ENCODE results near the gene ACTG1.
A peak's percentile ranks its signal among the peaks of the same experiment; 100 is the strongest.

The ACTG1 gene

DNA sequence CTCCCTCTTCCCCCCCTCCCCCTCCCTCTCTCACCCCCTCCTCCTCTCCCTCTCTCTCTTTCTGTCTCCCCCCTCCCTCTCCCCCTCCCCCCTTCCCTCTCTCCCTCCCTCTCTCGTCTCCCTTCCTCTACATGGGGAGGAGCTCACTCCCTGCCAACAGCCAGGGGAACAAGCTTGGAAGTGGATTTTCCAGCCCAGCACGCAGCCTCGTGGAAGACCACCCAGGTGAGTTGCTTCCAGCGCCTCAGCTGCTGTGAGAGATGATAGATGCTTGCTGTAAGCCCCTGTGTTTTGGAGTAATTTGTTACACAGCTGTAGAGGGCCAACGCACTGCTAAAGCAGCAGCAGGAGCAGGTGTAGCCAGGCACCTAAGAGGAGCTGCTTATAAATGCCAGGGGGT, 20.8 kb downstream of the ACTG1 start:
- peak overlapping the region in 1 of 2 donors; percentile 56 for H3K4me3 ChIP-seq (ENCODE audit: low read length in 2 of 2)
- H2AFZ ChIP-seq (ENCODE audit: low read length) = no peak overlapping the region
- H2AK5ac ChIP-seq (ENCODE audit: low read depth, low read length) = peak overlapping the region; percentile 32
- peaks cover 20 to 31% of the 10 kb centered on the region in 2 donors for H3K4me1 ChIP-seq (ENCODE audit: control insufficient read depth in 2 of 2, insufficient read depth in 1 of 2, low read depth in 1 of 2, low read length in 2 of 2)
- H2BK15ac ChIP-seq (ENCODE audit: low read length) = no peak overlapping the region
- no peak overlapping the region for H3K27ac ChIP-seq (replicated peaks; ENCODE audit: low read length)
- H3K79me1 ChIP-seq (ENCODE audit: low read depth, low read length) = peaks cover 2% of the 10 kb centered on the region
- WGBS, 2 donors (ENCODE audit: extremely low coverage in 2 of 2, insufficient read length in 2 of 2, insufficient replicate concordance in 1 of 2) = no CpG with 5 or more reads among the region's 5 CpGs
- no peaks in the 10 kb centered on the region for H3K36me3 ChIP-seq (replicated peaks in 1 of 2; ENCODE audit: control insufficient read depth in 2 of 2, insufficient read depth in 2 of 2, low read length in 2 of 2)
- H3K4ac ChIP-seq (ENCODE audit: low read length) = no peak overlapping the region
- no peaks in the 10 kb centered on the region for H3K9me3 ChIP-seq (replicated peaks in 1 of 2; ENCODE audit: control insufficient read depth in 2 of 2, insufficient read depth in 1 of 2, low read depth in 1 of 2, low read length in 2 of 2)
- H3K14ac ChIP-seq (ENCODE audit: low read length) = no peak overlapping the region
- H3K9ac ChIP-seq (ENCODE audit: low read depth, low read length, poor library complexity) = no peak overlapping the region
- H3K4me2 ChIP-seq (ENCODE audit: insufficient read depth, low read length, poor library complexity, severe bottlenecking) = no peak overlapping the region
- no peak overlapping the region for H2BK12ac ChIP-seq (ENCODE audit: low read length)
- H2BK120ac ChIP-seq (ENCODE audit: low read depth, low read length) = no peak overlapping the region
- H3K27me3 ChIP-seq (ENCODE audit: control insufficient read depth in 3 of 3, insufficient read depth in 3 of 3, low read depth in 1 of 3, low read length in 3 of 3) = no peaks in the 10 kb centered on the region
- H2BK5ac ChIP-seq (ENCODE audit: low read length) = no peak overlapping the region
- H4K8ac ChIP-seq (ENCODE audit: low read depth, low read length) = no peak overlapping the region
- H3K18ac ChIP-seq (ENCODE audit: low read length) = no peak overlapping the region
- no peak overlapping the region for H3K23ac ChIP-seq (ENCODE audit: low read depth, low read length, poor library complexity)
- no peak overlapping the region for H4K91ac ChIP-seq (ENCODE audit: low read depth, low read length, poor library complexity)
- DNase-seq (ENCODE audit: low spot score) = no peak

DNA sequence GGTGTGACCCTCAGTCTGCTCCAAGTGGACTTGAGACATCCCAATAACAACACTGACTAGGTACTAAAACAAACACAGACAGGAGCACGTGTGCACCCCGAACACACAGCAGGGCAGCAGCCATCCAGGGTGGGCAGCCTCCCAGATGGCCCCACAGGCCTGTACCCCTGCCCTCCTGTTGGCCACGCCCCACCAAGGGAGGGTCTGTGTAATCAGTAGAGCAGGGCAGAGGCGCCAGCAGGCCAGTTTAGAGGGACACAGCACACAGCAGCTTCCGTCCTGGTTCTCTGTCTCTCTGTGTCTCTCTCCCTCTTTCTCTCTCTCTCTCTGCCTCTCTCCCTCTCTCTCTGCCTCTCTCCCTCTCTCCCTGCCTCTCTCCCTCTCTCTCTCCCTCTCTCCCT, 21.4 kb downstream of the ACTG1 start:
- no peaks in the 10 kb centered on the region for H3K36me3 ChIP-seq (replicated peaks in 1 of 2; ENCODE audit: control insufficient read depth in 2 of 2, insufficient read depth in 2 of 2, low read length in 2 of 2)
- no peak overlapping the region for H3K4me2 ChIP-seq (ENCODE audit: insufficient read depth, low read length, poor library complexity, severe bottlenecking)
- H2BK12ac ChIP-seq (ENCODE audit: low read length) = no peak overlapping the region
- H3K9me3 ChIP-seq (replicated peaks in 1 of 2; ENCODE audit: control insufficient read depth in 2 of 2, insufficient read depth in 1 of 2, low read depth in 1 of 2, low read length in 2 of 2) = no peaks in the 10 kb centered on the region
- no peak overlapping the region for H3K27ac ChIP-seq (replicated peaks; ENCODE audit: low read length)
- no peak overlapping the region for H3K9ac ChIP-seq (ENCODE audit: low read depth, low read length, poor library complexity)
- H3K4me3 ChIP-seq (ENCODE audit: low read length in 2 of 2) = no peak overlapping the region
- H2BK120ac ChIP-seq (ENCODE audit: low read depth, low read length) = no peak overlapping the region
- H3K4me1 ChIP-seq (ENCODE audit: control insufficient read depth in 2 of 2, insufficient read depth in 1 of 2, low read depth in 1 of 2, low read length in 2 of 2) = peaks cover 20 to 35% of the 10 kb centered on the region in 2 donors
- H3K23ac ChIP-seq (ENCODE audit: low read depth, low read length, poor library complexity) = no peak overlapping the region
- H4K8ac ChIP-seq (ENCODE audit: low read depth, low read length) = no peak overlapping the region
- peak overlapping the region; percentile 27 for H3K18ac ChIP-seq (ENCODE audit: low read length)
- peaks cover 0 to 2% (median 0%) of the 10 kb centered on the region in 3 experiments for H3K27me3 ChIP-seq (ENCODE audit: control insufficient read depth in 3 of 3, insufficient read depth in 3 of 3, low read depth in 1 of 3, low read length in 3 of 3)
- no peak overlapping the region for H4K91ac ChIP-seq (ENCODE audit: low read depth, low read length, poor library complexity)
- H3K14ac ChIP-seq (ENCODE audit: low read length) = no peak overlapping the region
- H2BK15ac ChIP-seq (ENCODE audit: low read length) = peak overlapping the region; percentile 20
- no peak overlapping the region for H3K4ac ChIP-seq (ENCODE audit: low read length)
- peaks cover 2% of the 10 kb centered on the region for H3K79me1 ChIP-seq (ENCODE audit: low read depth, low read length)
- no CpG with 5 or more reads among the region's 5 CpGs for WGBS, 2 donors (ENCODE audit: extremely low coverage in 2 of 2, insufficient read length in 2 of 2, insufficient replicate concordance in 1 of 2)
- no peak overlapping the region for H2AFZ ChIP-seq (ENCODE audit: low read length)
- peak overlapping the region; percentile 89 for H2AK5ac ChIP-seq (ENCODE audit: low read depth, low read length)
- no peak for DNase-seq (ENCODE audit: low spot score)
- H2BK5ac ChIP-seq (ENCODE audit: low read length) = no peak overlapping the region

DNA sequence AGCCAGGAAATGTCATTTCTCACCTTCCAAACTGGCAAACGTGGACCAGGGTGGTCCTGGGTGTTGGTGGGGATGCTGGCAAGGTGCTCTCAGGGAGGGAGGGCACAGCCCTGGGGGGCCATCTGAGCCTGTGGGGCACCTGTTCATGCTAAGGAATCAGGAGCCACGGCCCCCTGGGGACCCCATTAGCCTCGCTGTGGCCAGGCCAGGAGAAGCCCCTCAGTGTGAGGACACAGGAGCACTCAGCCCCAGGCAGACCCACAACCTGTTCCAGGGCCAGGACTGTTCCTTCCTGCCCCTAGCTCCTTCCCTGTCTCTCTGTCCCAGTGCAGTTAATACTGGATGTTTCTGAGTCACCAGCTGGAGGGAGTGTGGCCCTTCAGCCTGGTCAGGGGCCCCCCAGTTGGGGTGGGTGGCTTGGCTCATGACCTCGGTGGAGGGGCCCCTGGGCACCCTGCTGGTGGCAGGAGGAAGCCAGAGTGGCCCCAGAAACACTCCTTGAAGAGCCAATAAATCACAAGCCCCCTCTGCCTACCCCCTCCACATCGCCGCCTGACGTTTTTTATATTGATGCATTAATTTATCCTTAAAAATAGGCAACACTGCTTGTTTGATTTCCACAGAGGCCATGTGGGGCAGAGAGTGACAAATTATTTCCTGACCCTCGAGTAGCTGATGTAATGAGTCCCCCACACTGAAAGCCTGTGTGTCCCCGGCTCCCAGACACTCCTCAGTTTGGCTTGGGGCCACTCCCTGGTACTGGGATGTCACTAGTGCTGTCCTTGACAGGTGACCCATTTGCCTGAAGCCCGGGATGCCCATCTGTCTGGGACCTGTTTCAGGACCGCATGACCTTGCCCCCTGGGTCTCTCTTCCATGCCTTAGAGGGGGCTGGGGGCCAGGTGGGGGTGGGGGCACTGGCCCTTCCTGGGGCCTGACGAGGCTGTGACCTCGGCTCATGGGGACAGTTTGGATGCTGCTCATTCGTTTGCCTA, 22.3 kb downstream of the ACTG1 start:
- H2BK12ac ChIP-seq (ENCODE audit: low read length) = no peak overlapping the region
- H3K27ac ChIP-seq (replicated peaks; ENCODE audit: low read length) = no peak overlapping the region
- H4K91ac ChIP-seq (ENCODE audit: low read depth, low read length, poor library complexity) = peak overlapping the region; percentile 28
- no peak overlapping the region for H2BK120ac ChIP-seq (ENCODE audit: low read depth, low read length)
- peaks cover 0 to 2% (median 0%) of the 10 kb centered on the region in 3 experiments for H3K27me3 ChIP-seq (ENCODE audit: control insufficient read depth in 3 of 3, insufficient read depth in 3 of 3, low read depth in 1 of 3, low read length in 3 of 3)
- H2BK15ac ChIP-seq (ENCODE audit: low read length) = peak overlapping the region; percentile 18
- no CpG with 5 or more reads among the region's 14 CpGs for WGBS, 2 donors (ENCODE audit: extremely low coverage in 2 of 2, insufficient read length in 2 of 2, insufficient replicate concordance in 1 of 2)
- no peak overlapping the region for H3K23ac ChIP-seq (ENCODE audit: low read depth, low read length, poor library complexity)
- H3K18ac ChIP-seq (ENCODE audit: low read length) = peak overlapping the region; percentile 23
- H3K9ac ChIP-seq (ENCODE audit: low read depth, low read length, poor library complexity) = peak overlapping the region; percentile 65
- H2AFZ ChIP-seq (ENCODE audit: low read length) = peak overlapping the region; percentile 70
- peaks cover 20 to 38% of the 10 kb centered on the region in 2 donors for H3K4me1 ChIP-seq (ENCODE audit: control insufficient read depth in 2 of 2, insufficient read depth in 1 of 2, low read depth in 1 of 2, low read length in 2 of 2)
- H3K4me2 ChIP-seq (ENCODE audit: insufficient read depth, low read length, poor library complexity, severe bottlenecking) = no peak overlapping the region
- H3K14ac ChIP-seq (ENCODE audit: low read length) = peak overlapping the region; percentile 32
- peak overlapping the region; percentile 64 for H2AK5ac ChIP-seq (ENCODE audit: low read depth, low read length)
- peak overlapping the region; percentile 58 for H4K8ac ChIP-seq (ENCODE audit: low read depth, low read length)
- no peak overlapping the region for H3K4ac ChIP-seq (ENCODE audit: low read length)
- H3K79me1 ChIP-seq (ENCODE audit: low read depth, low read length) = peaks cover 2% of the 10 kb centered on the region
- H3K36me3 ChIP-seq (replicated peaks in 1 of 2; ENCODE audit: control insufficient read depth in 2 of 2, insufficient read depth in 2 of 2, low read length in 2 of 2) = no peaks in the 10 kb centered on the region
- no peak overlapping the region for H3K4me3 ChIP-seq (ENCODE audit: low read length in 2 of 2)
- H3K9me3 ChIP-seq (replicated peaks in 1 of 2; ENCODE audit: control insufficient read depth in 2 of 2, insufficient read depth in 1 of 2, low read depth in 1 of 2, low read length in 2 of 2) = no peaks in the 10 kb centered on the region
- H2BK5ac ChIP-seq (ENCODE audit: low read length) = peak overlapping the region; percentile 40
- no peak for DNase-seq (ENCODE audit: low spot score)

Measured in neuronal stem cell (in vitro differentiated cells).